ENCODE data around the gene SNRPE.

The SNRPE gene

GRCh38 chr1:203891950-203892349 lies 30.6 kb downstream of the SNRPE start:
- no peaks in the 10 kb centered on the region for H4K20me1 ChIP-seq (ENCODE audit: insufficient read depth, low read length)
- no peak overlapping the region for H3K4me2 ChIP-seq (ENCODE audit: low read length)
- peaks cover 6% of the 10 kb centered on the region for H3K36me3 ChIP-seq (replicated peaks; ENCODE audit: low read depth, low read length)
- no peaks in the 10 kb centered on the region for H3K4me1 ChIP-seq (ENCODE audit: low read length)
- peaks cover 4% of the 10 kb centered on the region; the same call in 1 of the 2 replicates for H3K9me3 ChIP-seq (ENCODE audit: insufficient read depth, low read length)
- no peak overlapping the region for H3K4me3 ChIP-seq (ENCODE audit: low read length)
- H3K9ac ChIP-seq (ENCODE audit: low read length), result no peak overlapping the region
- H2AFZ ChIP-seq (ENCODE audit: low read depth, low read length), result no peak overlapping the region
- H3K79me2 ChIP-seq (ENCODE audit: low read length), result no peaks in the 10 kb centered on the region
- no peak overlapping the region for H3K27ac ChIP-seq (ENCODE audit: low read length)
- TF ChIP-seq CTCF (IDR thresholded peaks at IDR 0.05; ENCODE audit: low read depth, low read length) (no peak), EZH2phosphoT487 (IDR thresholded peaks at IDR 0.05; ENCODE audit: low read depth) (no peak)
- no peaks in the 10 kb centered on the region for H3K27me3 ChIP-seq (ENCODE audit: low read depth, low read length)

GRCh38 chr1:203898458-203899352 lies 37.3 kb downstream of the SNRPE start:
- Histone ChIP-seq H3K9ac (ENCODE audit: low read length) (no peak overlapping the region), H3K4me2 (ENCODE audit: low read length) (no peak overlapping the region), H3K27me3 (ENCODE audit: low read depth, low read length) (no peaks in the 10 kb centered on the region), H4K20me1 (ENCODE audit: insufficient read depth, low read length) (no peaks in the 10 kb centered on the region), H2AFZ (ENCODE audit: low read depth, low read length) (no peak overlapping the region), H3K36me3 (replicated peaks; ENCODE audit: low read depth, low read length) (no peaks in the 10 kb centered on the region), H3K9me3 (ENCODE audit: insufficient read depth, low read length) (peaks cover 4% of the 10 kb centered on the region; the same call in 1 of the 2 replicates), H3K4me3 (ENCODE audit: low read length) (no peak overlapping the region), H3K79me2 (ENCODE audit: low read length) (no peaks in the 10 kb centered on the region), H3K4me1 (ENCODE audit: low read length) (no peaks in the 10 kb centered on the region), H3K27ac (ENCODE audit: low read length) (no peak overlapping the region)
- TF ChIP-seq CTCF (IDR thresholded peaks at IDR 0.05; ENCODE audit: low read depth, low read length) (no peak), EZH2phosphoT487 (IDR thresholded peaks at IDR 0.05; ENCODE audit: low read depth) (no peak)

- Histone ChIP-seq H4K20me1 (ENCODE audit: insufficient read depth, low read length) (no peaks in the 10 kb centered on the region), H3K9me3 (ENCODE audit: insufficient read depth, low read length) (peaks cover 3% of the 10 kb centered on the region; the same call in 1 of the 2 replicates), H3K4me3 (ENCODE audit: low read length) (no peak overlapping the region), H3K4me1 (ENCODE audit: low read length) (no peaks in the 10 kb centered on the region), H3K36me3 (replicated peaks; ENCODE audit: low read depth, low read length) (no peaks in the 10 kb centered on the region), H3K4me2 (ENCODE audit: low read length) (no peak overlapping the region), H3K9ac (ENCODE audit: low read length) (no peak overlapping the region), H3K79me2 (ENCODE audit: low read length) (no peaks in the 10 kb centered on the region), H3K27me3 (ENCODE audit: low read depth, low read length) (no peaks in the 10 kb centered on the region), H3K27ac (ENCODE audit: low read length) (no peak overlapping the region), H2AFZ (ENCODE audit: low read depth, low read length) (no peak overlapping the region)
- TF ChIP-seq CTCF (IDR thresholded peaks at IDR 0.05; ENCODE audit: low read depth, low read length) (no peak), EZH2phosphoT487 (IDR thresholded peaks at IDR 0.05; ENCODE audit: low read depth) (no peak)
Measured at GRCh38 chr1:203899353-203899716, 37.9 kb downstream of the SNRPE start.

GRCh38 chr1:203899869-203900714 lies 38.7 kb downstream of the SNRPE start:
- H3K9me3 ChIP-seq (ENCODE audit: insufficient read depth, low read length), result no peaks in the 10 kb centered on the region
- no peak overlapping the region for H3K4me3 ChIP-seq (ENCODE audit: low read length)
- H2AFZ ChIP-seq (ENCODE audit: low read depth, low read length), result no peak overlapping the region
- no peaks in the 10 kb centered on the region for H3K27me3 ChIP-seq (ENCODE audit: low read depth, low read length)
- no peaks in the 10 kb centered on the region for H3K4me1 ChIP-seq (ENCODE audit: low read length)
- no peak overlapping the region for H3K27ac ChIP-seq (ENCODE audit: low read length)
- no peaks in the 10 kb centered on the region for H3K79me2 ChIP-seq (ENCODE audit: low read length)
- H3K9ac ChIP-seq (ENCODE audit: low read length), result no peak overlapping the region
- H3K4me2 ChIP-seq (ENCODE audit: low read length), result no peak overlapping the region
- H4K20me1 ChIP-seq (ENCODE audit: insufficient read depth, low read length), result no peaks in the 10 kb centered on the region
- TF ChIP-seq EZH2phosphoT487 (IDR thresholded peaks at IDR 0.05; ENCODE audit: low read depth) (no peak), CTCF (IDR thresholded peaks at IDR 0.05; ENCODE audit: low read depth, low read length) (no peak)
- no peaks in the 10 kb centered on the region for H3K36me3 ChIP-seq (replicated peaks; ENCODE audit: low read depth, low read length)

Measured in OCI-LY3 (cell line).